ENCODE measurements around the gene ENPP6. TPM values are rescaled to one million over a fixed set of nuclear protein-coding genes. Genes with fewer than 3 reads are reported as not detected.

The ENPP6 gene
- total RNA-seq, 4 donors from 2014 or later, result 0.47 to 1.7 (median 1.2) TPM

GRCh38 chr4:184238072-184238745, 20.5 kb upstream of the ENPP6 start:
- ATAC-seq, result no peak
- WGBS, 2 donors (ENCODE audit: low coverage in 1 of 2), result 63 to 85% methylated on average over 6 to 8 of the region's 8 CpGs
- Histone ChIP-seq H3K4me1 (no peaks in the 10 kb centered on the region), H3K27me3 (no peaks in the 10 kb centered on the region), H3K9me3 (no peaks in the 10 kb centered on the region), H3K27ac (no peak overlapping the region), H3K4me3 (no peak overlapping the region), H3K36me3 (no peaks in the 10 kb centered on the region)
- TF ChIP-seq CTCF (IDR thresholded peaks at IDR 0.05) (no peak), POLR2AphosphoS5 (IDR thresholded peaks at IDR 0.05) (no peak), POLR2A (IDR thresholded peaks at IDR 0.05) (no peak), EP300 (IDR thresholded peaks at IDR 0.05) (no peak)

DNA sequence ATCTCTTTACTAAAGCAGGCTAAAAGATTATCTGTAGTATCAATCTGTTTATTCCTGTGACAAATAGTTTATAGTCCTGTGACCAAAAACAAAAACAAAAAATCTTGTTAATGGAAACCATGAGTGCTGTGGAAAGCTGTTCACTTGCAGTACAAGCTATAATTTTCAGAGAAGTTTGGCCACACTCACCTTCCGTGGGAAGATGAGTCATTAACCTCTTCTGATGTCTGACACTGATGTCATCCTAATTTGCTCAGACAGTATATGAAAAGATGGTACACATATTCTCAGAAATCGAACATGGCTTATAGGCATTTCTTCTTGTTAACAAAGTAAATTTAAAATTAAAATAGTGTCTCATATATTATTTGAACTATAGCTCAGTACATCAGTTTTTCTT, 19.9 kb upstream of the ENPP6 start:
- 29 to 37% methylated on average over 2 of the region's 2 CpGs for WGBS, 2 donors (ENCODE audit: low coverage in 1 of 2)
- Histone ChIP-seq H3K36me3 (no peaks in the 10 kb centered on the region), H3K4me1 (no peaks in the 10 kb centered on the region), H3K27me3 (no peaks in the 10 kb centered on the region), H3K27ac (no peak overlapping the region), H3K9me3 (no peaks in the 10 kb centered on the region), H3K4me3 (no peak overlapping the region)
- TF ChIP-seq CTCF (IDR thresholded peaks at IDR 0.05) (no peak), POLR2AphosphoS5 (IDR thresholded peaks at IDR 0.05) (no peak)
- no peak for ATAC-seq

DNA sequence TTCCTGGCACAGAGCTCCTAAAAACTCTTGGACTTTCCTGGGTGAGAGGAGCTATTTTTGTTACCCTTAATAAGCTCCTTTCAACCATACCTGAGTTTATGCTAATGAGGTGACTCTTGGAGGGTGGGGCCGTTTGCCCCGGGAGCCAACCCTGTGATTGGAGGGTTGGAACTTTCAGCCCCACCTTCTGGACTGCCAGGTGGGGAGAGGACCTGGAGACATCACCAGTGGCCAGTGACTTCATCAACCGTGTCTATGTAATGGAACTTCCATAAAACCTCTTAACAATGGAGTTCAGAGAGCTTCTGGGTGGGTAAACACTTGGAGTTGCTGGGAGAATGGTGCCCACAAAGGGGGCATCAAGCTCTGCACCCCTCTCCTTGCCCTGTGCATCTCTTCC, 17.9 kb upstream of the ENPP6 start:
- Histone ChIP-seq H3K4me1 (no peaks in the 10 kb centered on the region), H3K36me3 (no peaks in the 10 kb centered on the region), H3K27ac (no peak overlapping the region), H3K27me3 (no peaks in the 10 kb centered on the region), H3K9me3 (no peaks in the 10 kb centered on the region), H3K4me3 (no peak overlapping the region)
- WGBS, 2 donors (ENCODE audit: low coverage in 1 of 2), result no CpG with 5 or more reads among the region's 3 CpGs
- TF ChIP-seq POLR2A (IDR thresholded peaks at IDR 0.05), result no peak
- no peak for TF ChIP-seq EP300 (IDR thresholded peaks at IDR 0.05)
- no peak for TF ChIP-seq POLR2AphosphoS5 (IDR thresholded peaks at IDR 0.05)
- no peak for TF ChIP-seq CTCF (IDR thresholded peaks at IDR 0.05)
- no peak for ATAC-seq

DNA sequence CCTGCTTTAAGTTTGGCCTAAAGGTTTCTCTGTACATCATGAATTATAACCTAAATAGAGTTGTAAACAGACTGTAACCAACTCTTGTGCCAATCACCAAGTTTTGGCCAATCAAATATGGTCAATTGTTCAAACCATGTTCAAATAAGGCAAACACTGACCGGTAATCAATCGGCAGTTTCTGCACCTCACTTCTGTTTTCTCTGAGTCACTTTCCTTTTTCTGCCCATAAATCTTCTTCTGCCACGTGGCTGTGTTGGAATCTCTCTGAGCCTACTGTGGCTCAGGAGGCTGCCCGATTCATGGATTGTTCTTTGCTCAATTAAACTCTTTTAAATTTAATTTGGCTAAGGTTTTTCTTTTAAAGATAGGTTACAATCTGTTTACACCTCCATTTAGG, 16.5 kb upstream of the ENPP6 start:
- no peak for ATAC-seq
- Histone ChIP-seq H3K9me3 (no peaks in the 10 kb centered on the region), H3K27me3 (no peaks in the 10 kb centered on the region), H3K27ac (no peak overlapping the region), H3K4me1 (no peaks in the 10 kb centered on the region), H3K4me3 (no peak overlapping the region), H3K36me3 (no peaks in the 10 kb centered on the region)
- no peak for TF ChIP-seq EP300 (IDR thresholded peaks at IDR 0.05)
- TF ChIP-seq POLR2A (IDR thresholded peaks at IDR 0.05), result no peak
- WGBS, 2 donors (ENCODE audit: low coverage in 1 of 2), result 74 to 82% methylated on average over 4 of the region's 4 CpGs

DNA sequence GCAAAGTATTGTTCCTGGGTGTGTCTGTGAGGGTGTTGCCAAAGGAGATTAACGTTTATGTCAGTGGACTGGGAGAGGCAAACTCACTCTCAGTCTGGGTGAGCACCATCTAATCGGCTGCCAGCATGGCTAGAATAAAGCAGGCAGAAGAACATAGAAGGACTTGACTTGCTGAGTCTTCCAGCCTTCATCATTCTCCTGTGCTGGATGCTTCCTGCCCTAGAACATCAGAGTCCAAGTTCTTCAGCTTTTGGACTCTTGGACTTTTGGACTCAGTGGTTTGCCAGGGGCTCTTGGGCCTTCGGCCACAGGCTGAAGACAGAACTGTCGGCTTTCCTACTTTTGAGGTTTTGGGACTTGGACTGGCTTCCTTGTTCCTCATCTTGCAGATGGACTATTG, 15.3 kb upstream of the ENPP6 start:
- Histone ChIP-seq H3K4me3 (no peak overlapping the region), H3K36me3 (no peaks in the 10 kb centered on the region), H3K27ac (no peak overlapping the region), H3K4me1 (no peaks in the 10 kb centered on the region), H3K9me3 (no peaks in the 10 kb centered on the region), H3K27me3 (peaks cover 8% of the 10 kb centered on the region)
- WGBS, 2 donors (ENCODE audit: low coverage in 1 of 2), result 55 to 63% methylated on average over 2 to 4 of the region's 4 CpGs
- TF ChIP-seq EP300 (IDR thresholded peaks at IDR 0.05) (no peak), POLR2AphosphoS5 (IDR thresholded peaks at IDR 0.05) (no peak), POLR2A (IDR thresholded peaks at IDR 0.05) (no peak), CTCF (IDR thresholded peaks at IDR 0.05) (no peak)
- ATAC-seq, result no peak
